Mesothelial cell of epicardium (in vitro differentiated cells): ENCODE results near the gene CLTRN. TPM values are rescaled to one million over a fixed set of nuclear protein-coding genes. Genes with fewer than 3 reads are reported as not detected.

ENCODE experiments used
- DNase-seq, 2 experiments: peaks; one replicate each; pipeline ENCODE4 v3.0.0; 2021; ENCODE audit warnings: low spot score in 2 of 2; ENCODE audit not compliant: unreplicated experiment in 2 of 2
- H3K27ac Mint-ChIP-seq: 2 replicates; pipeline ENCODE4 v1.8.0; 2021; ENCODE audit warnings: mixed read lengths
- H3K27me3 Mint-ChIP-seq: 2 replicates; pipeline ENCODE4 v1.8.0; 2021; ENCODE audit warnings: low read depth, mixed read lengths
- H3K36me3 Mint-ChIP-seq: 2 replicates; pipeline ENCODE4 v1.8.0; 2021; ENCODE audit warnings: mixed read lengths
- H3K4me1 Mint-ChIP-seq: 2 replicates; pipeline ENCODE4 v1.8.0; 2021; ENCODE audit warnings: mixed read lengths
- H3K4me3 Mint-ChIP-seq: 2 replicates; pipeline ENCODE4 v1.8.0; 2021; ENCODE audit warnings: mild to moderate bottlenecking, moderate library complexity, mixed read lengths
- H3K9me3 Mint-ChIP-seq: 2 replicates; pipeline ENCODE4 v1.8.0; 2021; ENCODE audit warnings: mixed read lengths
- CTCF ChIP-seq: fragments of 200-600 bp; sonication (generic); IDR thresholded peaks from one replicate; pipeline ENCODE4 v1.5.0; 2021; ENCODE audit warnings: antibody characterized with exemption; ENCODE audit not compliant: unreplicated experiment
- total RNA-seq: library from RNA; stranded (reverse); gene quantifications from 3 replicates; pipeline ENCODE4 v1.2.1, GENCODE V29; 2021

Gene CLTRN
- total RNA-seq, 1 donor from 2014 or later: 1.4 TPM

- H3K9me3 Mint-ChIP-seq: no peaks in the 10 kb centered on the region
- H3K27ac Mint-ChIP-seq: no peak overlapping the region
- no peak overlapping the region for H3K4me3 Mint-ChIP-seq
- no peaks in the 10 kb centered on the region for H3K36me3 Mint-ChIP-seq
- peaks cover 20% of the 10 kb centered on the region for H3K4me1 Mint-ChIP-seq
- no peaks in the 10 kb centered on the region for H3K27me3 Mint-ChIP-seq
- no peak for TF ChIP-seq CTCF
- no peak for DNase-seq
Measured at GRCh38 chrX:15678339-15678738, 13.7 kb upstream of the CLTRN start.

GRCh38 chrX:15676886-15677285 lies 12.3 kb upstream of the CLTRN start:
- DNase-seq: no peak
- Mint-ChIP-seq H3K36me3 (no peaks in the 10 kb centered on the region), H3K4me1 (peaks cover 20% of the 10 kb centered on the region), H3K27ac (no peak overlapping the region), H3K27me3 (no peaks in the 10 kb centered on the region), H3K4me3 (no peak overlapping the region), H3K9me3 (no peaks in the 10 kb centered on the region)
- no peak for TF ChIP-seq CTCF

DNA sequence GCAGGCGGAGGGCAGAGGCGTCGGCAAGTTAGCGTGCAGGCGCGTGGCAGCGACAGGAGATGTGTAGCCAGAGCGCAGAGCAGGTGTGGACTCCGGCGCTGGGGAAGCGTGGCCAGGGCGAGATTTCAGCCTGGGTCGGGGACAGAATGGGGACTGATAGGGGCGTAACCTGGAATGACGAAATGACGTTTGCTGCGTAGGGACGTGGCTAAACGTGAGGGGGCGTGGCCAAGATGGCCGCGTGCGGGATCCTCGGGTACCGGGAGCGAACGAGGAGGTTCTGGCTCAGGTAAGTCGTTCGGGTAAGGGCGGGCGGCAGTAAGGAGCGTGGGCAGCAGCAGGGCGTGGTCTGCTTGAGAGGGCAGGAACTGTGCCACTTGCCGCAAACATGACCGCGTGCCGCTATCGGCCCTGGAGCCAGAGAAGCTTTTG lies 10.9 kb upstream of the CLTRN start:
- Mint-ChIP-seq H3K36me3 (no peaks in the 10 kb centered on the region), H3K27ac (no peak overlapping the region), H3K27me3 (no peaks in the 10 kb centered on the region), H3K4me3 (no peak overlapping the region), H3K4me1 (peaks cover 10% of the 10 kb centered on the region), H3K9me3 (no peaks in the 10 kb centered on the region)
- DNase-seq: peak; percentile 53 to 71
- no peak for TF ChIP-seq CTCF

- DNase-seq: peak; percentile 54 to 77
- peaks cover 8% of the 10 kb centered on the region for H3K4me1 Mint-ChIP-seq
- H3K27ac Mint-ChIP-seq: no peak overlapping the region
- no peak overlapping the region for H3K4me3 Mint-ChIP-seq
- H3K9me3 Mint-ChIP-seq: no peaks in the 10 kb centered on the region
- no peaks in the 10 kb centered on the region for H3K36me3 Mint-ChIP-seq
- no peaks in the 10 kb centered on the region for H3K27me3 Mint-ChIP-seq
- no peak for TF ChIP-seq CTCF
Measured at GRCh38 chrX:15674841-15675489, 10.4 kb upstream of the CLTRN start.

- Mint-ChIP-seq H3K27ac (no peak overlapping the region), H3K9me3 (no peaks in the 10 kb centered on the region), H3K36me3 (no peaks in the 10 kb centered on the region), H3K27me3 (no peaks in the 10 kb centered on the region), H3K4me1 (peaks cover 8% of the 10 kb centered on the region), H3K4me3 (no peak overlapping the region)
- no peak for TF ChIP-seq CTCF
- DNase-seq: no peak
Measured at GRCh38 chrX:15674514-15674840, 9.9 kb upstream of the CLTRN start.

GRCh38 chrX:15673970-15674369 lies 9.4 kb upstream of the CLTRN start:
- Mint-ChIP-seq H3K27ac (no peak overlapping the region), H3K4me3 (no peak overlapping the region), H3K27me3 (no peaks in the 10 kb centered on the region), H3K9me3 (no peaks in the 10 kb centered on the region), H3K36me3 (no peaks in the 10 kb centered on the region), H3K4me1 (peaks cover 8% of the 10 kb centered on the region)
- TF ChIP-seq CTCF: no peak
- no peak for DNase-seq
